Mammary epithelial cell (primary cell): ENCODE measurements around the gene WDR75.

Experiments
- CTCF ChIP-seq, 2 donors: IDR thresholded peaks in 1 of 2; conservative IDR thresholded peaks in 1 of 2; 2 replicates each; pipeline ENCODE4 v1.5.1; 2011 to 2012; ENCODE audit warnings: inconsistent platforms in 2 of 2, low read length in 2 of 2, mild to moderate bottlenecking in 2 of 2, control low read depth in 1 of 2, low read depth in 1 of 2; ENCODE audit not compliant: insufficient read depth in 1 of 2; ENCODE audit errors: extremely low read depth in 1 of 2
- EZH2 ChIP-seq: IDR thresholded peaks from 2 replicates; pipeline ENCODE4 v1.6.1; 2012; ENCODE audit warnings: low read length, inconsistent platforms, borderline replicate concordance

GRCh38 chr2:189500456-189501160, 59.3 kb downstream of the WDR75 start:
- no peak for TF ChIP-seq EZH2
- TF ChIP-seq CTCF (conservative IDR thresholded peaks at IDR 0.05 in 1 of 2, IDR thresholded peaks at IDR 0.05 in 1 of 2; ENCODE audit: extremely low read depth in 1 of 2, insufficient read depth in 1 of 2, low read depth in 1 of 2, low read length in 2 of 2), result no peak
